GM18951 (cell line): Measurements from ENCODE around the gene APOL1.
"Not testable (repeated sequence)": the region's sequence is repeated elsewhere in the genome, so short reads cannot be mapped to it uniquely, and the experiment has no call there.

Experiments used
- POLR2A ChIP-seq: IDR thresholded peaks from 4 replicates; pipeline ENCODE4 v1.6.1; 2011; ENCODE audit warnings: mild to moderate bottlenecking; ENCODE audit not compliant: insufficient read length, insufficient read depth; ENCODE audit errors: extremely low read depth
- in situ Hi-C: fragments of 300-500 bp; cut with MboI; formaldehyde crosslinking; loops from one replicate; pipeline ENCODE4 v1.12.0; 2022; ENCODE audit warnings: low sequenced_read_pairs, mixed read lengths, inconsistent platforms; ENCODE audit not compliant: unreplicated experiment

Gene APOL1

GRCh38 chr22:36218648-36219193 lies 34.2 kb upstream of the APOL1 start:
- TF ChIP-seq POLR2A = no peak
- in situ Hi-C loops = no loop called here

DNA sequence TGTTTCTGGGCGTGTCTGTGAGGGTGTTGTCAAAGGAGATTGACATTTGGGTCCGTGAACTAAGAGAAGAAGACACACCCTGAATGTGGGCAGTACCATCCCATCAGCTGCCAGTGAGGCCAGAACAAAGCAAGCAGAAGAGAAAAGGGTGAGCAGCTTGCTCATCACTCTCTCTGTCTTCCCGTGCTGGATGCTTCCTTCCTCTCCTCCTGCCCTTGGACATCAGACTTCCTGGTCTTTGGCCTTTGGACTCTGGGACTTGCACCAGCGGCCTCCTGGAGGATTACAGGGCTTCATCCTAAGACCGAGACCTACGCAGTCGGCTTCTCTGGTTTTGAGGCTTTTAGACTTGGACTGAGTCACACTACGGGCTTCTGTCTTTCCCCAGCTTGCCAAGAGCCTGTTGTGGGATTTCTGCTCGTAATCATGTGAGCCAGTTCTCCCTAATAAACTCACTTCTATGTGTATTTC lies 32.4 kb upstream of the APOL1 start:
- no peak for TF ChIP-seq POLR2A
- in situ Hi-C loops = no loop called here

GRCh38 chr22:36221799-36222751 lies 30.9 kb upstream of the APOL1 start:
- TF ChIP-seq POLR2A = no peak
- in situ Hi-C loops = no loop called here

- TF ChIP-seq POLR2A = no peak
- in situ Hi-C loops = no loop called here
Observed at GRCh38 chr22:36222887-36223450, 30.0 kb upstream of the APOL1 start.

DNA sequence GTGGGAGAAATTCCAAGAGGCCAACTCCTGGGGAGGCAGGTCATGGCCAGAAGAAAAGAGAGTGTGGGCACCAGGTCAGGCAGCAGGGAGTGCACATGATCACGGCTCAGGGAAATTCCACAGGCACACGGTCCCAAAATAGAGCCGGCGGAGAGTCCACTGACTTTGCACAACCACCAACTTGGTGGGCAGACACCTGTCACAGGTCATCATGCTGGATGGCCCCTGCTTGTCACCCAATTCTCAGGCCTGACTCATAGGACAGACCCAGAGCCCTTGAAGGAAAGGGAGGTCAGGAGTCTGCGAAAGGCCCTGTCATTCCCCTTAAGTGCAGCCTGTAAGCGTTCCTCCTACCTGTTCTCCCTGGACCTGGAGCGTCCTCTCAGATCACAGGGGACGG lies 29.4 kb upstream of the APOL1 start:
- no peak for TF ChIP-seq POLR2A
- in situ Hi-C loops = no loop called here

DNA sequence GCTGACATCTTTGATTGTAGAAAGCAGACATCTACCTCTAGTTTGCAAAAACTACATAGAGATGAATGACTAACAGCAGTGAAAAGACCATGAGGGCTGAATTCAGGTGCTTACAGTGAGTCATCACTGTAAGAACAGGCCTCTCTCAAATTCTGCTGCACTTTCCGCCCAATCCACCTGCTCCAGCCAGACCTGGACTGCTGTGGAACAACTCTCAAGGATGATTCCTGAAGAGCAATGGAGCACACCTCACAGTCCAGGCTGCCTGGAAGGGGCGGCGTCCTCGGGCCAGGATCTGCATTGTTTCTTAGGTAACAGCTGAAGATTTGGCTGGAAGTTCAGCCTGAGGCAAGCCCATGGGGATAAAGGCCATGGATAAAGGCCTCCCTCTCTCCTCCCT lies 28.7 kb upstream of the APOL1 start:
- no peak for TF ChIP-seq POLR2A
- in situ Hi-C loops = no loop called here

DNA sequence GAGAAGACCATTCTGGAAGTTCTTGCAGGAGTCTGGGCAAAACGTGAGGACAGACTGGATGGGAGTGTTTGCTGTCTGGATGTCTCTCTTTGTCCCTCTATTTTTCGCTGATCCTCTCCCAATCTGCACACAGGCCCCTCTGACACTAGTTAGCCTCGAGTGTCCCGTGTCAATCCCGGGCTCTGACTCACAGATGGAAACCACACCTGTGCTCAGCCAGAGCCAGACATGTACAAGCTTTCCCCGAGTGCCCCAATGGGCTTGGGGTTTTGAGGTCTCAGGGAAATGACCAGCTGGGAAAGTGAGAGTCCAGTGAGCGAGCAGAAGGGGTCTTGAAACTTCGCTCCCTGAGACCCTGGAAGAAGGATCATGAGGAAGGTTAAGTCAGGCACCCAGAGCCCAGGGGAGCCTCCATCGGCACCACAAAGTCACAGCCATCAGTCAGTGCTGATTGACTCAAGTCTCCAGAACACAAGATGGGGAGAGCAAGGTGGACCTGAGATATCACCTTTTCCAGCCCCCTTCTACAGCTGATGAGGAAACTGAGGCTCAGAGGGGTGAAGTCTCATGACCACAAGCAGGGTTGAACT lies 27.5 kb upstream of the APOL1 start:
- TF ChIP-seq POLR2A = no peak
- in situ Hi-C loops = no loop called here

- no peak for TF ChIP-seq POLR2A
- in situ Hi-C loops = no loop called here
Observed at GRCh38 chr22:36226189-36226588, 26.7 kb upstream of the APOL1 start.

DNA sequence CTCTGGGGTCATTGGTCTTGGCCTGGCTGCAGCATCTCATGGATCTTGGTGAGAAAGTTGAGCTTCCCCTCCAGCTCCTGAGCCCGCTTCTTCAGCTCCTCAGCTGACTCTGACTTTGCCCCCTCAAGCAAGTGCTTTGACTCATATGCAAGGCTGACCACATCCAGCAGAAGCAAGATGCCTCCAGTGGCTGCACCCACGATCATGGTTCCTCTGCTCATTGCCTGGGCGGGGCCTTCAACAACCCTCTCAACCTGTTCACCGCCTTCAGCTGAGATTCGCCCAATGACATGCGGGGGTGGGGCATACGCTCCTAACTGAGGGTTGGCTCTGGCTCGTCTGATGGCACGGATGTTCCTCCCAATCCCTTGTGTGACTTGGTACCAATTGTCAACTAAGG lies 25.5 kb upstream of the APOL1 start:
- in situ Hi-C loops = no loop called here
- TF ChIP-seq POLR2A = no peak

DNA sequence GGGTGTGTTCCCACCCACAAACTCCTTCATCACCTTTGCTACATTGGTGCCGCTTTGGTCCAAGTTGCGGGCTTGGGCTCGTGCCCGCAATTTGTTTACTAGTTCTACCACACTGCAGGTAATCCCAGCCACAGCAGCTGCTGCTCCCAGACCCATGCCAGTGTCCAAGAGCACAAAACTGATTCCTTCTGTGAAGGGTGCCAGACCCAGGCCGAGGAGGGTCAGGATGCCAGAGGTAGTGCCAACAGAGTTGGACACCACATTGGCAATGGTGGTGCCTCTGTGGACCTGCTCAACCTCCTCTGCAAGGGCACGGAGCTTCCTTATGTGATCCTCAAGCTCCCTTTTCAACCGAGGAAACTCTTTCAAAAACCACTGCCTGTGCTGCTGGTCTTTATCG lies 25.1 kb upstream of the APOL1 start:
- in situ Hi-C loops = no loop called here

DNA sequence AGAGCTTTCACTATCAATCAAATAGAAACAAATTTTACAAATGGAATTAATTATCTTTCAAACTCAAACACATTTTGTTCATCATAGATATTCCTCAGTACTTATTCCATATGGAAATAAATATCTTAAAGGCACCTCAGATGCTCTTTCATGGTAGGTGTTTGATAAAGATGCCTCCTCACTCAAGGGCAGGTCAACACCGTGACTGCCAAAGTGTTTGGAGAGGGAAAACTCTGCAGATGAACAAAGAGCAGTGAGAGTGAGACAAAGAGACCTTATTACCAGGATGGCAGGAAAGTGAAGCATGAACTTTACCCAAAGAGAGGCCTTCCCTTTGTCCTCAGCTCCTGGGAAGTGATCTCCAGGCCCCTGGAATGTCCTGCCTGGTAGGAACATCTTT lies 24.6 kb upstream of the APOL1 start:
- in situ Hi-C loops = not testable (repeated sequence)

More for the DNA sequence above, 25.1 kb upstream of the APOL1 start:
- TF ChIP-seq POLR2A = no peak

DNA sequence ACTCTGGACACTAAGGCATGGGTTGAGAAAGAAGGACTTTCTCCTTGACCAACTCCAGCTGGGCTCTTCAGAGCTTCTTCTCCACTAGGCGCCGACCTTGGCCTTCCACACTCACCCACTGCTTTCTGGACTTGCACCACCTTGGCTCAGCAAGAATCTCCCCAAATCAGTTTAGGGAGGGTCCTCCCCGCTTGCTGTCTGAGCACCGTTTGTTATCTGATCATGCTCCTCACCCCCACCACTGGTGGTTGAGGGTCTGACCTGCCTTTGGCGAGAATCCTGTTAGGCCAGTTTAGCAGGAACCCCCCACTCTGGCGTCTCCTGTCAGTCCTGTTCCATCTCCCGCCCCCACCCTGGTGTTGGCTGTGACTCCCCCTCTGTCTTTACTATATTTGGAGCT lies 24.0 kb upstream of the APOL1 start:
- TF ChIP-seq POLR2A = no peak
- in situ Hi-C loops = no loop called here

DNA sequence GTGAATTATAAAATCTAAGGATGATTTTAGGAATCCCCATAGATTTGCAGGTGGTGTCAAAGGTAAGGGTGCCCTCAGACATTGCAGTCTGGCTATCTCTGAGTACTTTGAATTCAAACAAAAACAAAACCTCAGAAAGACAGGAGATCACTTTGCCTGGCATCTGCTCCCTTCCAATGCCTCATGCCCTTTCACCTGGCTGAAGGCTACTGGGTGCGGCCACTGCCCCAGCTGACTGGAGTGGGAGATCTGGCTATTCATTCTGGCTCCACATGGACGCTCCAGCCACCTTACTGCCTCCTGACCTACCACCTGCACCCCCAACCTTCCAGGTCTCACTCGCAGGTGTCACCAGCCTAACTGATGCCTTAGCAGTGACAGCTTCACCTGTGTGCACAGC lies 23.3 kb upstream of the APOL1 start:
- in situ Hi-C loops = not testable (repeated sequence)

DNA sequence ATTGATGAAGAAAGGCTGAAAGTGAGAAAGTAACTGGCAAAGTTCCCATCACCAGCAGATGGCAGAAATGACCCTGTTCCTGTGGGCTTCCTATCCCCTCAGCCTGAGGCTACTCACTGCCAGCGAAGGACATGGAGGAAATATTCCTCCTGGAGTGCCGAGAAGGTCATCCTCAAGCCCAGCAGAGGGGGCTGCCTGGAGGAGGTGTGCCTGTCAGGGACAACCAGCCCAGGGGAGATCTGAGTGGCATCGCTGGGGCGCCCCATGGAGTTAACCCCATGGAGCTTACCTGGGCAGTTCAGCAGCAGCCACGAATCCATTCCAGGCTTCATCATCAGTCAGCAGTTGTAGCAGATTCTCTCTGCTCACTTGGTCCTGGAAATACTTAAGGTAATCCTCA lies 21.9 kb upstream of the APOL1 start:
- in situ Hi-C loops = not testable (repeated sequence)
